Esophagus squamous epithelium (tissue), 4 donors: Measurements from ENCODE around the gene GFOD2.

Source experiments
- CTCF ChIP-seq, 6 experiments: fragments of 450-650 bp in 4 of 6; fragments of 200-600 bp in 2 of 6; sonication (generic) in 2 of 6; IDR thresholded peaks; one replicate each; pipeline ENCODE4 v1.5.1; 2016 to 2019; ENCODE audit warnings: antibody characterized with exemption in 6 of 6, mild to moderate bottlenecking in 4 of 6, moderate library complexity in 4 of 6
- POLR2A ChIP-seq, 4 donors: fragments of 450-650 bp; IDR thresholded peaks; one replicate each; pipeline ENCODE4 v1.6.1; 2017; ENCODE audit warnings: antibody characterized with exemption in 4 of 4, mild to moderate bottlenecking in 4 of 4, moderate library complexity in 3 of 4

- TF ChIP-seq CTCF (IDR thresholded peaks at IDR 0.05): no peak
- TF ChIP-seq POLR2A (IDR thresholded peaks at IDR 0.05): no peak
Observed at GRCh38 chr16:67628216-67628615, 90.9 kb downstream of the GFOD2 start.
